HEK293T (cell line): ENCODE data around the gene DIDO1.

Experiments
- CTBP1 ChIP-seq: fragments of 450-650 bp; IDR thresholded peaks from 2 replicates; pipeline ENCODE4 v1.6.1; 2016; ENCODE audit warnings: borderline replicate concordance
- FOXA1 ChIP-seq: fragments of 450-650 bp; IDR thresholded peaks from 2 replicates; pipeline ENCODE4 v1.6.1; 2016; ENCODE audit warnings: mild to moderate bottlenecking
- FOXK2 ChIP-seq: fragments of 450-650 bp; IDR thresholded peaks from 2 replicates; pipeline ENCODE4 v1.6.1; 2016; ENCODE audit warnings: mild to moderate bottlenecking
- FOXM1 ChIP-seq: fragments of 450-650 bp; IDR thresholded peaks from 2 replicates; pipeline ENCODE4 v1.6.1; 2017; ENCODE audit warnings: mild to moderate bottlenecking, borderline replicate concordance
- SP1 ChIP-seq: fragments of 450-650 bp; IDR thresholded peaks from 2 replicates; pipeline ENCODE4 v1.6.1; 2017

GRCh38 chr20:62891111-62891510, 35.2 kb downstream of the DIDO1 start:
- TF ChIP-seq SP1 (no peak), FOXA1 (no peak), CTBP1 (no peak), FOXM1 (no peak), FOXK2 (no peak)
